Muscle of leg (tissue), 11 donors: ENCODE measurements around the gene HOXB3. TPM values are rescaled to one million over a fixed set of nuclear protein-coding genes. Genes with fewer than 3 reads are reported as not detected.
"Not testable (repeated sequence)": the region's sequence is repeated elsewhere in the genome, so short reads cannot be mapped to it uniquely, and the experiment has no call there.

Source experiments
- DNase-seq: peaks from one replicate; pipeline ENCODE4 v3.0.0; 2013
- H3K27ac ChIP-seq: one replicate; pipeline ENCODE4 v1.5.1; 2013; ENCODE audit warnings: mild to moderate bottlenecking, low read length, control low read depth
- H3K27me3 ChIP-seq: one replicate; pipeline ENCODE4 v1.6.1; 2013; ENCODE audit warnings: low read length; ENCODE audit not compliant: control insufficient read depth, insufficient read depth
- H3K36me3 ChIP-seq: one replicate; pipeline ENCODE4 v1.6.1; 2013; ENCODE audit warnings: low read length; ENCODE audit not compliant: control insufficient read depth, insufficient read depth
- H3K4me1 ChIP-seq: one replicate; pipeline ENCODE4 v1.6.1; 2013; ENCODE audit warnings: low read length; ENCODE audit not compliant: control insufficient read depth, insufficient read depth
- H3K4me3 ChIP-seq: one replicate; pipeline ENCODE4 v1.5.1; 2013; ENCODE audit warnings: low read length, control low read depth
- H3K9me3 ChIP-seq: replicated peaks from 2 replicates; pipeline ENCODE4 v1.6.1; 2013; ENCODE audit warnings: low read depth, low read length; ENCODE audit not compliant: control insufficient read depth
- WGBS: methylation state at CpG from one replicate; pipeline ENCODE4 v1.1.5; 2013; ENCODE audit warnings: missing lambda C conversion rate; ENCODE audit not compliant: insufficient coverage; 5-methylcytosine and 5-hydroxymethylcytosine counted together
- polyA plus RNA-seq, 8 donors: library from polyadenylated mRNA; unstranded; fragments of 120-200 nt; gene quantifications; one replicate each; pipeline versions ENCODE4 v1.2.1 to v1.2.3, GENCODE V29; 2013; ENCODE audit warnings: inconsistent platforms in 1 of 8, low replicate concordance in 1 of 8; ENCODE audit not compliant: insufficient read length in 8 of 8, insufficient read depth in 1 of 8
- total RNA-seq: library from RNA; stranded (reverse); fragments of 120-200 nt; gene quantifications from one replicate; pipeline ENCODE4 v1.2.4, GENCODE V29; 2013

Gene HOXB3
- total and polyA plus RNA-seq, 9 donors, result 3.1 to 14.6 (median 9.4) TPM

- no peak overlapping the region for H3K4me3 ChIP-seq
- H3K9me3 ChIP-seq, result no peaks in the 10 kb centered on the region
- peaks cover 32% of the 10 kb centered on the region for H3K27me3 ChIP-seq
- H3K27ac ChIP-seq, result no peak overlapping the region
- DNase-seq, result no peak
- no peaks in the 10 kb centered on the region for H3K36me3 ChIP-seq
- WGBS, result no CpG with 5 or more reads among the region's 3 CpGs
- H3K4me1 ChIP-seq, result no peaks in the 10 kb centered on the region
Measured at GRCh38 chr17:48515925-48516900, 73.8 kb downstream of the HOXB3 start.

GRCh38 chr17:48514477-48514876 is 75.6 kb downstream of the HOXB3 start:
- Histone ChIP-seq H3K4me1 (no peaks in the 10 kb centered on the region), H3K9me3 (no peaks in the 10 kb centered on the region), H3K27ac (no peak overlapping the region), H3K27me3 (peaks cover 32% of the 10 kb centered on the region), H3K36me3 (no peaks in the 10 kb centered on the region), H3K4me3 (no peak overlapping the region)
- WGBS, result 100% methylated on average over 1 of the region's 2 CpGs
- DNase-seq, result no peak

GRCh38 chr17:48513666-48514455 is 76.2 kb downstream of the HOXB3 start:
- H3K4me1 ChIP-seq, result no peaks in the 10 kb centered on the region
- H3K9me3 ChIP-seq, result no peaks in the 10 kb centered on the region
- no CpG with 5 or more reads among the region's 6 CpGs for WGBS
- DNase-seq, result no peak
- no peak overlapping the region for H3K4me3 ChIP-seq
- peaks cover 32% of the 10 kb centered on the region for H3K27me3 ChIP-seq
- H3K27ac ChIP-seq, result no peak overlapping the region
- no peaks in the 10 kb centered on the region for H3K36me3 ChIP-seq

GRCh38 chr17:48513097-48513496 is 76.9 kb downstream of the HOXB3 start:
- Histone ChIP-seq H3K4me1 (no peaks in the 10 kb centered on the region), H3K4me3 (no peak overlapping the region), H3K9me3 (no peaks in the 10 kb centered on the region), H3K27me3 (peaks cover 34% of the 10 kb centered on the region), H3K27ac (no peak overlapping the region), H3K36me3 (no peaks in the 10 kb centered on the region)
- 40% methylated on average over 1 of the region's 7 CpGs for WGBS
- no peak for DNase-seq

- H3K4me3 ChIP-seq, result no peak overlapping the region
- H3K27ac ChIP-seq, result no peak overlapping the region
- peaks cover 29% of the 10 kb centered on the region for H3K27me3 ChIP-seq
- DNase-seq, result no peak
- no CpG with 5 or more reads among the region's 7 CpGs for WGBS
- H3K4me1 ChIP-seq, result no peaks in the 10 kb centered on the region
- no peaks in the 10 kb centered on the region for H3K9me3 ChIP-seq
- no peaks in the 10 kb centered on the region for H3K36me3 ChIP-seq
Measured at GRCh38 chr17:48510761-48511604, 79.1 kb downstream of the HOXB3 start.

GRCh38 chr17:48510381-48510760 is 79.7 kb downstream of the HOXB3 start:
- no CpG with 5 or more reads among the region's 2 CpGs for WGBS
- Histone ChIP-seq H3K27me3 (peaks cover 26% of the 10 kb centered on the region), H3K27ac (no peak overlapping the region), H3K9me3 (no peaks in the 10 kb centered on the region), H3K4me3 (no peak overlapping the region), H3K36me3 (no peaks in the 10 kb centered on the region), H3K4me1 (no peaks in the 10 kb centered on the region)
- DNase-seq, result no peak

GRCh38 chr17:48509708-48510107 is 80.3 kb downstream of the HOXB3 start:
- H3K27me3 ChIP-seq, result peaks cover 25% of the 10 kb centered on the region
- H3K9me3 ChIP-seq, H3K36me3 ChIP-seq, DNase-seq, H3K4me1 ChIP-seq, H3K4me3 ChIP-seq, H3K27ac ChIP-seq: not testable (repeated sequence)
- WGBS, result no CpG with 5 or more reads among the region's 7 CpGs

GRCh38 chr17:48506246-48506645 is 83.8 kb downstream of the HOXB3 start:
- DNase-seq, result no peak
- WGBS, result 34% methylated on average over 4 of the region's 5 CpGs
- Histone ChIP-seq H3K4me1 (no peaks in the 10 kb centered on the region), H3K27ac (no peak overlapping the region), H3K36me3 (no peaks in the 10 kb centered on the region), H3K9me3 (no peaks in the 10 kb centered on the region), H3K4me3 (no peak overlapping the region), H3K27me3 (peaks cover 26% of the 10 kb centered on the region)

GRCh38 chr17:48505788-48506187 is 84.3 kb downstream of the HOXB3 start:
- peaks cover 30% of the 10 kb centered on the region for H3K27me3 ChIP-seq
- DNase-seq, result no peak
- no peaks in the 10 kb centered on the region for H3K4me1 ChIP-seq
- H3K4me3 ChIP-seq, result no peak overlapping the region
- no CpG with 5 or more reads among the region's 1 CpG for WGBS
- no peak overlapping the region for H3K27ac ChIP-seq
- no peaks in the 10 kb centered on the region for H3K9me3 ChIP-seq
- H3K36me3 ChIP-seq, result no peaks in the 10 kb centered on the region
